Ovary (tissue), 9 donors: Measurements from ENCODE around the gene SOX5. TPM values are rescaled to one million over a fixed set of nuclear protein-coding genes. Genes with fewer than 3 reads are reported as not detected.

Source experiments
- DNase-seq, 5 donors: peaks; one replicate each; pipeline ENCODE4 v3.0.0-alpha.2; 2019 to 2020
- H3K27ac ChIP-seq, 2 donors: fragments of 200-600 bp; one replicate each; pipeline versions ENCODE4 v1.5.1 to v1.8.0; 2019 to 2022
- H3K27me3 ChIP-seq: fragments of 200-600 bp; one replicate; pipeline ENCODE4 v1.8.0; 2022
- H3K36me3 ChIP-seq: fragments of 200-600 bp; sonication (generic); one replicate; pipeline ENCODE4 v1.5.1; 2019
- H3K4me1 ChIP-seq: one replicate; pipeline ENCODE4 v1.8.1; 2013; ENCODE audit warnings: mild to moderate bottlenecking, moderate library complexity; ENCODE audit not compliant: insufficient read depth
- H3K4me3 ChIP-seq: fragments of 200-600 bp; sonication (generic); one replicate; pipeline ENCODE4 v1.5.1; 2017
- H3K9me3 ChIP-seq, 2 donors: fragments of 200-600 bp in 1 of 2; sonication (generic) in 1 of 2; one replicate each; pipeline versions ENCODE4 v1.5.1 to v1.8.1; 2013 to 2019; ENCODE audit warnings: mild to moderate bottlenecking in 1 of 2, moderate library complexity in 1 of 2
- CTCF ChIP-seq, 3 donors: fragments of 450-650 bp in 2 of 3; fragments of 200-600 bp in 1 of 3; IDR thresholded peaks; one replicate each; pipeline versions ENCODE4 v1.5.1 to v1.8.0; 2016 to 2022; ENCODE audit warnings: antibody characterized with exemption in 3 of 3, mild to moderate bottlenecking in 1 of 3
- EP300 ChIP-seq: sonication (generic); formaldehyde crosslinking; IDR thresholded peaks from one replicate; pipeline ENCODE4 v1.6.1; 2017; ENCODE audit warnings: antibody characterized with exemption
- POLR2A ChIP-seq: fragments of 450-650 bp; IDR thresholded peaks from one replicate; pipeline ENCODE4 v1.6.1; 2017; ENCODE audit warnings: antibody characterized with exemption, mild to moderate bottlenecking, moderate library complexity
- WGBS, 3 donors: extraction: QIAGEN DNeasy Blood & Tissue Kit in 1 of 3; methylation state at CpG; one replicate each; pipeline versions ENCODE4 v1.1.5 to v1.1.7; 2013 to 2017; 5-methylcytosine and 5-hydroxymethylcytosine counted together
- intact Hi-C, 4 donors: fragments of 100-400 bp; cut with DNase I; formaldehyde crosslinking; loops; one replicate each; pipeline versions ENCODE4 v1.11.0 to v1.15.1; 2022 to 2023
- polyA plus RNA-seq, 2 donors: library from polyadenylated mRNA; stranded (reverse); fragments of 200-250 nt in 1 of 2; fragments of 350-450 nt in 1 of 2; fragmentation: Illumina TruSeq in 1 of 2; extraction: RNeasy Lipid Tissue Mini Kit (QIAGEN cat#74804) in 1 of 2; gene quantifications; one replicate each; pipeline ENCODE4 v1.2.3, GENCODE V29; 2013 to 2014
- total RNA-seq, 7 donors: library from RNA; depleted of rRNA in 2 of 7; stranded (reverse); fragments of >200 nt in 2 of 7; fragmentation: NEBNext Ultra II Directional in 3 of 7; extraction: Animal tissue kit (Norgen Biotek cat#: 25700) in 3 of 7; gene quantifications; one replicate each; pipeline versions ENCODE4 v1.1.0 to v1.2.4, GENCODE V29; 2016 to 2023
- donor health status: DM: no; HTN: no; CAD: no; lungs with moderate emphysema.
- donor health status: DM: no; HTN: no; CAD: no.
- donor health status: Bipolar disorder and iron deficiency.
- donor health status: DM: yes; HTN: yes; CAD: no.
- donor health status: DM: no; HTN: no; CAD: no.
- donor health status: DM: yes; HTN: yes; CAD: no.

The SOX5 gene
- total and polyA plus RNA-seq, 9 donors, result 5.7 to 33.7 (median 21.4) TPM

DNA sequence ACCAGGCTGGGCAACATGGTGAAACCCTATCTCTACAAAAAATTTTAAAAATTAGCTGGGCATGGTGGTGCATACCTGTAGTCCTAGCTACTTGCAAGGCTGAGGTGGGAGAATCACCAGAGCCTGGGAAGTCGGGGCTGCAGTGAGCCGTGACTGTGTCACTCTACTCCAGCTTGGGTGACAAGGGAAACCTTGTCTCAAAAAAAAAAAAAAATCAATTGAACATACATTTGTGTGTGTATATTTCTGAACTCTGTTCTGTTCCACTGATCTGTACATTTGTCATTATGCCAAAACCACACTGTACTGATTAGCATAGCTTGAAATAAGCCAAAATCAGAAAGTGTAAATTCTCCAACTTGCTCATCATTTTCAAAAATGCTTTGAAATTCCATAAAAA is 254.6 kb downstream of the SOX5 start:
- Histone ChIP-seq H3K27ac (no peak overlapping the region), H3K9me3 (no peaks in the 10 kb centered on the region), H3K36me3 (no peaks in the 10 kb centered on the region), H3K27me3 (no peaks in the 10 kb centered on the region), H3K4me3 (no peak overlapping the region), H3K4me1 (peaks cover 1% of the 10 kb centered on the region)
- intact Hi-C loops, result no loop called here
- no peak for TF ChIP-seq CTCF (IDR thresholded peaks at IDR 0.05)
- no peak for TF ChIP-seq EP300
- 95 to 100% (median 96%) methylated on average over 2 of the region's 2 CpGs for WGBS, 3 donors
- DNase-seq, result no peak

DNA sequence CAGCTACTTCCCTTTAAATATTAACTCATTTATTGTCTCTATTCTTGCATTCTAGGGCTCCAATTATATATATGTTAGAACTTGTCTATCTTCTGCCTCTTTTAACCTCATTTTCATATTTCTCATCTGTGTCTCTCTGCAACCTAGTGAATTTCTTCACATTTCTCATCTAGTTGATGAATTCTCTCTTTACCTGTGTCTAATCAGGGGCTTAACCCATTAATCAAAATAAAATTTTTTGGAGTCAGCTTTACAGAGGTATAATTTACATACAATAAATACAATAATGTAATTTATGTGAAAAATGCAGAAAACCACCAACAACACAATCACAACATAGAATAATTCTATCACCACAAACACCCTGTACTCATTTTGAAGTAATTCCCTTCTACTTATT is 255.2 kb downstream of the SOX5 start:
- Histone ChIP-seq H3K4me1 (peaks cover 1% of the 10 kb centered on the region), H3K4me3 (no peak overlapping the region), H3K36me3 (no peaks in the 10 kb centered on the region), H3K9me3 (no peaks in the 10 kb centered on the region), H3K27ac (no peak overlapping the region), H3K27me3 (no peaks in the 10 kb centered on the region)
- no peak for DNase-seq
- no peak for TF ChIP-seq POLR2A
- TF ChIP-seq CTCF (IDR thresholded peaks at IDR 0.05), result no peak
- no peak for TF ChIP-seq EP300
- intact Hi-C loops, result no loop called here

DNA sequence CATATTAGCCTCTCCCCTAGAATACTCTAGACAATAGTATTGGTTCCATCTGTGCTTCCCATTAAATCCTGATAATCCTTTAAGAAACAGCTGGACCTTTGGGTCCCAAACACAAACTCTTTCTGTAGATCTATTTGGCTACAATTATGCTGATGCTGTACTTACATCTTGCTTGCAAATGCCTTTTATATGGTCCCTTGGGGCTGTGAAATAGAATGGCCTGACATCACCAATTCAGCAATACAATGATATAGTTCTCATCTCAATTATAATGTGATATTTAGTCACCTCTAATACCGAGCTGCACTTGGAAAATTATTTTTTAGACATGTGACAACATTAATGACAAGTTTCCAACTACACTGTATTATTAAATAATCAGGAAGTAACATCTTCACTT is 261.5 kb downstream of the SOX5 start:
- Histone ChIP-seq H3K9me3 (no peaks in the 10 kb centered on the region), H3K27ac (no peak overlapping the region), H3K36me3 (no peaks in the 10 kb centered on the region), H3K4me1 (no peaks in the 10 kb centered on the region), H3K27me3 (no peaks in the 10 kb centered on the region), H3K4me3 (no peak overlapping the region)
- no peak for DNase-seq
- 85 to 91% (median 85%) methylated on average over 1 of the region's 1 CpG for WGBS, 3 donors
- TF ChIP-seq CTCF (IDR thresholded peaks at IDR 0.05) (no peak), EP300 (no peak), POLR2A (no peak)
- intact Hi-C loops, result loop anchor here in 1 of 4 donors (10.0 kb wide), 1 partner anchor 993 kb away; no protein-coding TSS in a partner anchor

GRCh38 chr12:23686095-23686494 is 263.4 kb downstream of the SOX5 start:
- no peak overlapping the region for H3K4me3 ChIP-seq
- intact Hi-C loops, result loop anchor here in 1 of 4 donors (10.0 kb wide), 1 partner anchor 991 kb away; no protein-coding TSS in a partner anchor
- no peaks in the 10 kb centered on the region for H3K9me3 ChIP-seq
- H3K27me3 ChIP-seq, result no peaks in the 10 kb centered on the region
- TF ChIP-seq EP300 (no peak), CTCF (IDR thresholded peaks at IDR 0.05) (no peak), POLR2A (no peak)
- H3K4me1 ChIP-seq, result no peaks in the 10 kb centered on the region
- no peaks in the 10 kb centered on the region for H3K36me3 ChIP-seq
- H3K27ac ChIP-seq, result no peak overlapping the region
- DNase-seq, result no peak

DNA sequence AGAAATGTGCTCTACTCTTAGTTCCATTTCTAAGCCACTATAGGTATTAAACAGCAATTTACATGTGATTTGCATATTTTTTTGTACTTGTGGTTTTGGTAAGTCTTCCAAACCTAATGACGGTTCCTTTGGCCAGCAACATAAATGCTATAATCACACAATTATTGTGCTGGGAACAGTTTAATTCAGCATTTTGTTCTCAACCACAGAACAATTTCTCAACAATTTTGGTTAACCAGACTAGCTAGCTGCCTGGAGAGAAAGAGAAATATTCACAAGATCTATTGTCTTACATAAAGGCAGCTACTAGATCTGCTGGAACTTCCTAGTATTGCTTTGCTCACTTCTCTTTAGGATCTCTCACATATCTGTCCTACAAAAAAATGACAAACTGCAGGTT is 265.3 kb downstream of the SOX5 start:
- 76 to 87% (median 86%) methylated on average over 1 of the region's 1 CpG for WGBS, 3 donors
- no peaks in the 10 kb centered on the region for H3K36me3 ChIP-seq
- no peak for DNase-seq
- H3K27me3 ChIP-seq, result no peaks in the 10 kb centered on the region
- H3K27ac ChIP-seq, result no peak overlapping the region
- no peak for TF ChIP-seq CTCF (IDR thresholded peaks at IDR 0.05)
- no peak for TF ChIP-seq EP300
- TF ChIP-seq POLR2A, result no peak
- no peaks in the 10 kb centered on the region for H3K9me3 ChIP-seq
- H3K4me1 ChIP-seq, result no peaks in the 10 kb centered on the region
- H3K4me3 ChIP-seq, result no peak overlapping the region
- intact Hi-C loops, result loop anchor here in 1 of 4 donors (10.0 kb wide), 1 partner anchor 989 kb away; no protein-coding TSS in a partner anchor
